Hematopoietic multipotent progenitor cell (in vitro differentiated cells): Measurements from ENCODE around the gene PLGLB1. TPM values are rescaled to one million over a fixed set of nuclear protein-coding genes. Genes with fewer than 3 reads are reported as not detected.
"Not testable (repeated sequence)": the region's sequence is repeated elsewhere in the genome, so short reads cannot be mapped to it uniquely, and the experiment has no call there.

Experiments used
- DNase-seq, 3 donors: peaks; one replicate each; pipeline ENCODE4 v3.0.0-alpha.2; 2011 to 2015; ENCODE audit warnings: low read depth in 2 of 3, low spot score in 2 of 3
- small RNA-seq: library from RNA; depleted of rRNA; stranded (forward); fragments of <200 nt; gene quantifications from one replicate; pipeline ENCODE3, GENCODE V24; 2012
- total RNA-seq: library from RNA; depleted of rRNA; stranded (reverse); fragments of >200 nt; gene quantifications from one replicate; pipeline ENCODE4 v1.2.3, GENCODE V29; 2012

Gene PLGLB1
- 2.4 TPM for total RNA-seq

DNA sequence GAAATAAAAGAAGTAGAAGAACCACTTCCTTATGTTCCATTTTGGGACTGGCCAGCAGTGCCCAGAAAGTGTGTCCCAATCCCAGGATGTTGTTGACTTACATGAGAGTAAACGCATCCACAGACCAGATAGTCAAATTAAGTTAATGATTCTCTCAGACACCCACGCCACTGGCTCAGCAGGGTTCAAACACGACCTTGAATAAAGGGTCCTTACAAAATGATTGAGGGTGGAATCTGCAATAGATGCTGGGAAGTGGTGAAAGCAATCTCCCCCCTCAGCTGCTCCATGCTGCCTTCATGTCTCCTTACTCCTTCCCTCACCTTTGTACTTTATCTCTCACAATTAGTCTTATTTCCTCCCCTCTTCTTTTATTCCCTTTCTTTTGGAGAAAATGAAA lies at the start of gene PLGLB1:
Gene PLGLB1, minus strand, starts transcription at position 101 of the 400 bp plus-strand sequence. Its CDS starts 61 bp downstream, at position 40.
- not testable (repeated sequence) for DNase-seq

DNA sequence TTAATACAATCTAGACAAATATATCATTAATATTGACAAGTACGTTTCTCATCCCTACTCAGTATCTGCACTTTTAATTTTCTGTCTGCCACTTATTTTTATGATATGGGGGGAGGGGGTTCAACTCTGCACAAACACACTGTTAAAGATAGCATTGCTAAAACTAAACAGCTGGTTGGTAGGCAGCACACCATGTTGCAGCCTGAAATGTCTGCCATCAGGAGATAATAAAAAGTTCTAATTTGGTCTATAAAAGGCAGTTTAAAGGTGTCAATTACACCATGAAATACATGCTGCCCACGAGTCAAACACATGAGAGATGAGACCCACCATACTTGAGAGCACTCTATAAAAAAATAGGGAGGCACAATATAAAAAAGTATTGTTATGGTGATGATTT lies 42.7 kb upstream of the PLGLB1 start:
- DNase-seq, result not testable (repeated sequence)

DNA sequence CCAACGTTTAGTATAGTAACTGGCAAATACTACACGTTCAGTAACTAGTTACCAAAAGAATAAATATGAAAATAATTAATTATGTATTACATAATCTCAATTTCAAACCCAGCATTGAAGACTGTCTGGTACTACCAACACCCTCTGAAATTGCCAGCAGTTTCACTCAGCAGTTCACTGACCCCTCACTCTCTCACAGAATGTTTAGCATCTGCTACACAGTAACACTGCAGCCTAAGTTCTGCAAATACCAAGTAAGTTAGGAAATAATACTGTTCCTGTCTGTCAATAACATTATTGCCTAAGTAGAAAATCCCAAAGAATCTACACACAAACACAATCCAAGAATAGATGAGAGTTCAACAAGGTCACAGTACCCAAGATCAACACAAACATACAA lies 41.8 kb upstream of the PLGLB1 start:
- not testable (repeated sequence) for DNase-seq

DNA sequence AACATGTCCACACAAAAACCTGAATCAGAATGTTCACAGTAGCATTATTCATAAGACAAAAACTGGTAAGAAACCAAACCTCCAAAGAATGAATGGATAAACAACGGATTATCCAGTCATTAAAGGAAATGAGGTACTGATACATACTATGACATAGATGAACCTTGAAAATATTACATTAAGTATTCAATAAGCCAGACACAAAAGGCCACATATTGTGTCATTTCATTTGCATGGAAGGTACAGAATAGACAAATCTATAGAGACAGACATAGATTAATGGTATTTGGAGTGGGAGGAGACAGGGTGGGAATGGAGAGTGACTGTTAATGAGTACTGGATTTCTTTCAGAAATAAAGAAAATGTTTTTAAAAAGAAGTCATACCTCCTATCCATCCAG lies 39.9 kb upstream of the PLGLB1 start:
- not testable (repeated sequence) for DNase-seq

DNA sequence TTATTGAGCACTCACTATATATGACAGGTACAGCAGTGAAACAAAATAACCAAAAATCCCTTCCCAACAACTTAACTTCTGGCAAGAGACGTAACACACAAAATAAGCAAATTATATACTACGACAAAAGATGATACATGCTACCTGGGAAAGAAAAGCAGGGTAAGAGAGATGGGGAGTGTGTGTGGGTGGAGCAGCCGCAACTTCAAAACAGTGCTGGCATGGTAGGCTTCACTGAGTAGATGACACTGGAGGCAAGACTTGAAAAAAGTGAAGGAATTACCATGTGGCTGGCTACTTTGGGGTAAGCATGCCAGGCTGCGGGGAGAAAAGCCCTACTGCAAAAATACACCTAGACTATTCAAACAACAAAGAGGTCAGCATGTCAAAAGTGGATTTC lies 36.0 kb upstream of the PLGLB1 start:
- DNase-seq, result not testable (repeated sequence)

DNA sequence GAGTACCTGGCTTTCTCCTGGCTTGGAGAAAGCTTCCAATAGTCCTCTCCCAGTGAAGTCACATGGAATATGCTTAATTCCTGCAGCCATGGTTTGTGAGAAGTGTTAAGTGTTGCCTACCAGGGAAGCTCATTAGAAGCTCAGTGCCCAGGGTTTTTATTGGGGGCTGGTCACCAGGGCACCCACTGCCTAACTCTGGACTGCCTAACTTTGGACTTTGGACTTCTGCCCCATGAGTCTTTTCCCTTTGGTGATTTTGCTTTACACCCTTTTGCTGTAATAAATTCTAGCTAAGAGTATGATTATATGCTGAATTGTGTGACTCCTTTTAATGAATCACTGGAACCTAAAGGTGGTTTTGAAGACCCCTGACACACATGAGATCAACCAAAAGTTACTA lies 35.2 kb upstream of the PLGLB1 start:
- DNase-seq, result not testable (repeated sequence)

DNA sequence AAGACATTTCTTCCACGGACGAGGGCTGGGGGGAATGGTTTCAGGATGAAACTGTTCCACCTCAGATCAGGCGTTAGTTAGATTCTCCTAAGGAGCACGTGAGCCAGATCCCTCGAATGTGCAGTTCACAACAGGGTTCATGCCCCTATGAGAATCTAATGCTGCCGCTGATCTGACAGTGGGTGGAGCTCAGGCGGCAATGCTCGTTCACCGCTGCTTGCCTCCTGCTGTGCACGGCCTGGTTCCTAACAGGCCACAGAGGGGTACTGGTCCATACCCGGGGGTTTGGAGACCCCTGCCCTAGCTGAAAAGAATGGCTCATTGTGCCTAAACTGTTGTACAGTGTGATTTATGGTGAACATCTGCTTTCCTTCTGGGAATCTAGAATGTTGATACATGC lies 34.8 kb upstream of the PLGLB1 start:
- DNase-seq, result not testable (repeated sequence)

DNA sequence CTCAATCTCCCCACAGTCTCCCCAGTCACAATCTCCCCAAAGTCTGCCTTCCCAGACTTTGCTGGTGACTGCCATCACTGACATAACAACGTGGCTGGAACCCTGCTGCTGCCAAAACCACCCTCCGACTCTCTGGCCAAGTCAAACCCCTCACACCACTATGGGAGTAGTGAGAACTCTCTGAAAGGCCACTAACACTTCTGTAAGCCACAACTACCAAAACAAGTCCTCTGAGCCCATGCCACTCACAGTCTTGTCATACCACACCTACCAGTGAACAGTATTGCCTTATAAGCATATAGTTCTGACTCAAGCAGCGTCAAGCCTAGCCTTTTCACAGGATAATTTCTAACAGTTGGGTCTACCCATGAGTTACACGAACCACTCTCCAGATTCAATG lies 32.7 kb upstream of the PLGLB1 start:
- DNase-seq, result not testable (repeated sequence)

DNA sequence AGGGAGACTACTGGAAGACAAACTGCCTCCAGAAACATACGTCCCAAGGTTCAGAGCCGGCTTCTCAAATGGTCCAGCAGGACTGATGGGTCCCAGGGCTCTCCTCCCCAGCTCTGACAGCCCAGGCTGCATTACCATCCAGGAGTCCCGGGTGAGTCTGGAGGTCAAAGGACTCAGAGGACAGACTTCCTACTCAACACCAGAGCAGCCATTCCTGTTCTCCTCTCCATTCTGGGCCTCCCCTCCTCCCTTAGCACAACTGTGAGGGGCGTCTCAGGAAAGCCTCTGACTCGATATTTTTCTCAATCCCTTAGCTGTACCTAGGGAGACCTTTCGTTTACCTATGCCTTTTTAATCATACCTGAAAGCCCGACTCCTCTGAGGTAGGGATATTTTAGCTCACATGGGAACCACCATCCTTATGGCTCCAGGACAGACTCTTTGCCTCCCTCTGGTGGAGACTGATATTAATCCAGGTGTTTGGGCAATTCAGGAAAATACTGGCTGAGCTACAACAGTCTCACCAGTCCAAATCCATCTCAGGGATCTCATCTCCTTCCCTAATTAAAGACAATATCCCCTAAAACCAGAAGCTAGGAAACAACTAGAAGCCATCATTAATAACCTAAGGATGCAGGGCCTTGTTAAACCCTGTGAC lies 19.8 kb upstream of the PLGLB1 start:
- DNase-seq, result not testable (repeated sequence)

DNA sequence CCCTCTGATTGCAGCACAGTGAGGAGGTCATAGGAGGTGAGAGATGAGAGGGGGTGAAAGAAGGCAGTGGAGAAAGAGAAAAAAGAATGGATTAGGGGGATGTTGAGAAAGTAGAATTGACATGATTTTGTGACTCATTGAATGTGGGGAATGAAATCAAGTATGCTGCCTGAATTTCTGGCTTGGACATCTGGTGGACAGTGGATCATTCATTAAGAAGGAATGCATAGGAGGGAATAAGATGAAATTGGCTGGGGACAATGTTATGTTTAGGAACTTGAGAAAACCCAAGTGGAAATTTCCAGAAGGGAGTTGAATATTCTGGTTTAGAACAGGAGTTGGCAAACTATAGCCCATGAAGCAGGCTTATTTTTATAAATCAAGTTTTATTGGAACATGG lies 7.0 kb upstream of the PLGLB1 start:
- DNase-seq, result not testable (repeated sequence)

DNA sequence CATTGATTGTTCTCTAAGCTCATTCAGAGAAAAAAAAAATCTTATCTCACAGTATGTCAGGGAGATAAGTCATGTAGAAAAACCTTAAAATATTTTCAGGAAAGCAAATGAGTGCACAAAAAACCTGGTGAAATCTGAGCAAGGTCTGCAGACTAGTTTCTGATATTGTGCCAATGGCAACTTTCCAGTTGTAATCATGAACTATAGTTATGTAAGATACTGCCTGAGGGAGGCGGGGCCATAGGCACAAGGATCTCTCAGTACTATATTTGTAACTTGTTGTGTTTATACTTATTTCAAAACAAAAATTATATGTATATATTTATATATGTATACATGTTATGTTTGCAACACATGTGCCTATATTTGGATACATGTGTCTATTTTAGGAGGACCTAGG lies 5.2 kb upstream of the PLGLB1 start:
- DNase-seq, result not testable (repeated sequence)

DNA sequence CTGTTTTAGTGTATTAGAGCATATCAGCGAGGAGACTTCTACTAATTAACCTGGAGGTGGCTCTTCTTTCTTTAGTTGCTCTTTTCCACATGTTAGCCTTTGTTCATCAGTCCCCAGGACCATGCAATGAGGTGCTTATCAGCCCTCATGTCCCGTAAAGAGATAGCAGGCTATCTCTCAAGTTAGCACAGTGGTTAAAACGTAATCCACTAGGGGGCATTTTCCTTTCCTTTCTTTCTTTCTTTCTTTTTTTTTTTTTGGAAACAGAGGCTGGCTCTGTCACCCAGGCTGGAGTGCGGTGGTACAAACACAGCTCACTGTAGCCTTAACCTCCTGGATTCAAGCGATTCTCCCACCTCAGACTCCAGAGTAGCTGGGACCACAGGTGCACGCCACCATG lies 4.3 kb upstream of the PLGLB1 start:
- DNase-seq, result not testable (repeated sequence)

DNA sequence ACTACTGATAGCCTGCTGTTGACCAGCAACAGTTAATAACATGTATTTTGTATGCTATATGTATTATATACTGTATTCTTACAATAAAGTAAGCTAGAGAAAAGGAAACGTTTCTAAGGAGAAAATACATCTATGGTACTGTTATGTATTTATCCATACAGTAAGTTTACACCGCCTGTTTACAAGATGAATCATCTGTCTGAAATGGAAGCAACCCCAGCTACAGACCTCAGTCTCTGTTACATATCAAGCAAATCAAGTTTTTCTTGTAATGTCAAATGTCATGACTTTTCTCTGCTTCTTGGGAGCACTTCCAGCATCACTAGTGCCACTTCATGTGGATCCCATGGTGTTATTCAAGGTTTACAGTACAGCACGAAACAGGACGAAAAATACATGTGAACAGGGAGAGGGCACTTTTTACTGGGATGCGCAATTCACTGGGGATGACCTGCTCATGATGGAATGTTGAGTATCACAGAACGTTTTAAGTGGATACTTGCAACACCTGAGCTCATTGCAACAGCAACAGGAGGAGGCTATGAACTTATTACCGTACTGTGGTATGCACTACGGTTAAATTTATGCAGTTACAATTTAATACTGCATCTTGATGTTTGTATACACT lies 2.5 kb upstream of the PLGLB1 start:
- DNase-seq, result not testable (repeated sequence)

DNA sequence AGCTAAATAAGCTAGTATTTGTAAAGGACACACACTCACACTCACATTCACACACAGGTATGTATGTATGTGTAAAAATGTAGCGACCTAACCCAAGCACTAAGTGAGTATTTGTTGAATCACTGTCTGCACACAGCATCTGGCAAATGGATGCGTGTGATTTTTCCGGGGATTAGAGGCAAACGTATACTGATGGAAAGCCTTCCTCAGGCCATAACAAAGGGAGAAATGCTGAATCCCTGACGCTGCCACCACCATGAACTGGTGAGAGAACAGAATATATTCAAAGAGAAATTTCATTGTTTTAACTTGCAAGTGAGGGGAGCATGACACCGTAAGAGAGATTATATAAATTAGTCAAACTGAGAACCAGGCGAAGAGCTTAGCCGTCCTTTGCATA lies 601 bp downstream of the PLGLB1 start:
- DNase-seq, result not testable (repeated sequence)

DNA sequence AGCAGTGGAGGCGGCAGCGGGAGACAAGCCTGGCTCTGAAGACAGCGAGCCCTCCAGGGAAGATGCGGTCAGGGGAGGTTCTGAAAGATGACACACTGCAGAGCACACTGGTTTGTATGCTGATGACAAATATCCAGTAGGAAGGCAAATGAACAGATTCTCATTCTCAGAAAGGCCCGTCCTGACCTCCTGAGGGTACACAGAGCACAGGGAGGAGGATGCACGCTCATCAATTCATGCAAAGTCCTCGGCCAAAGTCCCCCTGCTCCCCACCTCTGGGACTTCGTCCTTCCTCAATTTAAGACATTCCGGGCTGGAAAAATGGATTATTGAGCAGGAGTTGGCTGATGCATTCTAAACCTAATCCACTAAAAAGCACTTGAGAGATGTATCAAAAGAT lies 2.6 kb downstream of the PLGLB1 start:
- not testable (repeated sequence) for DNase-seq

DNA sequence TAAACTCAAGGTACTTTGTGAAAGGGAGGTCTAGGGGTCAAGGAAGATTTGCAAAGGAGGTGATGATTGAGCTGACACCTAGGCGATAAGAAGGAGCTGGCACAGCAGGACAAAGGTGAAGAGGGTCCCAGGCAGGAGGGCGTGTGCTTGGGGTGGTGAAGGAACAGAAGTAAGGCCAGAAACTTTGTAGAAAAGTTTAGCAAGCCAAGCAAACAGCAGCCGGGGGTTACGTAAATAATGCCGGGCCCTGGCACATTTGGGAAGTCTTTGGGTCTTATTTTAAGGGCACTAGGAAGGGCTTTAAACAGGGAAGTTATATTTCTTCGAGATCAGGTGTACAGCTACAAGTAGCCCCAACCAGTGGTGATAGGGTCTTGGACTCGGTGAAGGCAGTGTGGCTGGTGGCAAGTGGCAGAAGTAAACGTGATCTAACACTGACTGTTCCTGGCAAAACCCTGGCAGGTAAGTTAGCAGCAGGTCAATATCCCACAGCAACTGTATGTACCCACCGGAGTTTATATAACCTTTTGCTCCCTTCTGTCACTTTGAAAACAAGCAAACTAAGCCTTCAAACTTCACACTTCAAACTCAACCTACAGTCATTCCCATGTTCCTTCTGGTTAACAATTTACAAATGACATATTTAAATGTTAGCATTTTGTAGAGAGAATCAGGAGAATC lies 7.0 kb downstream of the PLGLB1 start:
- DNase-seq, result not testable (repeated sequence)

DNA sequence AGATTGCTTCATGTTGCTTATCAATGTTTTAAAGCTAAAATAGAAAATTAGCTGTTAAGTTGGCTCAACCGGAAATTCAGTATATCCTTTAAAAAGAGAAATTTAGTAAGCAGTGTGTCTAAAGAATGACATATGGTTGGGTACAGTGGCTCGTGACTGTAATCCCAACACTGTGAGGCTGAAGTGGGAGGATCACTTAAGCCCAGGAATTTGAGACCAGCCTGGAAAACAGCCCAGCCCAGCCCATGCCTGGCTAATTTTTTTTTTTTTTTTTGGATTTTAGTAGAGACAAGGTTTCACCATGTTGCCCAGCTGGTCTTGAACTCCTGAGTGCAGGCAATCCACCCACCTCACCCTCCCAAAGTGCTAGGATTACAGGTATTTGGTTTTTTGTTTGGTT lies 17.2 kb downstream of the PLGLB1 start:
- DNase-seq, result not testable (repeated sequence)

Small RNA genes lying within 50 kb of the gene (small RNA-seq; reads per million reads assigned to genes)
- not detected for gene AC125232.1

Other genes with a start within 250 kb of the PLGLB1 start
- 0.27 TPM for gene CD8A, start 230.9 kb downstream of the PLGLB1 start, total RNA-seq
- 0.27 TPM for gene CD8B, start 160.0 kb downstream of the PLGLB1 start, total RNA-seq
- gene RGPD1, start 79.7 kb downstream of the PLGLB1 start, total RNA-seq, result 0.81 TPM